ENCODE data around the gene RFTN1. TPM values are rescaled to one million over a fixed set of nuclear protein-coding genes. Genes with fewer than 3 reads are reported as not detected.

The RFTN1 gene
- total RNA-seq, 1 experiment from 2014 or later: 2.2 TPM

DNA sequence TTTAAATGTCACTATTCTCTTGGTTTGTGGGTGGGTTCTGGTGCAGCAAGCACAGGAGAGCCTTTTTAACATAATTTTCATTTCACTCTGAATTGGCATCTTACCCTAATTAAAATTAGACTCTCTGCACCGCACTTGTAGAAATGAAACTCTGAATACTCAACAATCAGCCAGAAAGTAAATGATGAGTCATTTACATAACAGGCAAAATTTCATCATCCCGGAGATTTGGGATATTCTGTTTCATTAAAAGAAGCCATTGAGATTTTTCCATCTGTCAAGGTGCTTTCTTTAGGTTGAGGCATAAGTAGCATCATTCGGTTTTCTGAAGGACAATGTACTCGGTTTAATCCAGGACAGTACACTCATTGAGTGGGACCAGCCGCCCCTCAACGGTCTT, 111.0 kb downstream of the RFTN1 start:
- H4K8ac ChIP-seq (replicated peaks; ENCODE audit: insufficient read length, low read depth, low read length): no peak overlapping the region
- H3K4me1 Mint-ChIP-seq: peaks cover 8 to 15% of the 10 kb centered on the region in 2 experiments
- no peaks in the 10 kb centered on the region for H3K79me2 ChIP-seq (ENCODE audit: insufficient read depth, low read length)
- no peak overlapping the region for H2AFZ ChIP-seq (ENCODE audit: low read length)
- H3K23ac ChIP-seq (ENCODE audit: insufficient read length, low read depth, low read length): no peak overlapping the region
- H3K27me3 ChIP-seq (ENCODE audit: insufficient read depth, low read length): no peaks in the 10 kb centered on the region
- H3K18ac ChIP-seq (ENCODE audit: insufficient read length, low read depth, low read length): no peak overlapping the region
- H3K56ac ChIP-seq (ENCODE audit: insufficient read length, low read depth, low read length): no peak overlapping the region
- no peak overlapping the region for H3T11ph ChIP-seq (ENCODE audit: low read length)
- no peak overlapping the region for H3K14ac ChIP-seq (ENCODE audit: insufficient read depth, low read length)
- H3K27ac Mint-ChIP-seq: no peak overlapping the region
- no peak overlapping the region for H2BK15ac ChIP-seq (ENCODE audit: low read depth, low read length)
- no peak overlapping the region for H2BK12ac ChIP-seq (ENCODE audit: insufficient read length, low read depth, low read length)
- no peak overlapping the region for H3K4me3 Mint-ChIP-seq
- H3K27me3 Mint-ChIP-seq (ENCODE audit: low read depth): peaks cover 5% of the 10 kb centered on the region
- H2BK120ac ChIP-seq (ENCODE audit: low read depth, low read length, poor library complexity, severe bottlenecking): no peak overlapping the region
- H2AK5ac ChIP-seq (ENCODE audit: insufficient read length, low read length): no peak overlapping the region
- H2BK5ac ChIP-seq (ENCODE audit: insufficient read length, low read length): no peak overlapping the region
- H3K9ac ChIP-seq (ENCODE audit: extremely low read depth, insufficient read length, low read length): no peak overlapping the region
- no peak overlapping the region for H3K4ac ChIP-seq (ENCODE audit: low read depth, low read length)
- H3K4me1 ChIP-seq (ENCODE audit: insufficient read depth, low read length): no peaks in the 10 kb centered on the region; the same call in 1 of the 2 replicates
- no peak overlapping the region for H3K4me2 ChIP-seq (ENCODE audit: insufficient read depth, insufficient read length, low read length)
- no peaks in the 10 kb centered on the region for H3K9me3 ChIP-seq (ENCODE audit: control insufficient read depth, low read depth, low read length)
- TF ChIP-seq, protein P1, sequence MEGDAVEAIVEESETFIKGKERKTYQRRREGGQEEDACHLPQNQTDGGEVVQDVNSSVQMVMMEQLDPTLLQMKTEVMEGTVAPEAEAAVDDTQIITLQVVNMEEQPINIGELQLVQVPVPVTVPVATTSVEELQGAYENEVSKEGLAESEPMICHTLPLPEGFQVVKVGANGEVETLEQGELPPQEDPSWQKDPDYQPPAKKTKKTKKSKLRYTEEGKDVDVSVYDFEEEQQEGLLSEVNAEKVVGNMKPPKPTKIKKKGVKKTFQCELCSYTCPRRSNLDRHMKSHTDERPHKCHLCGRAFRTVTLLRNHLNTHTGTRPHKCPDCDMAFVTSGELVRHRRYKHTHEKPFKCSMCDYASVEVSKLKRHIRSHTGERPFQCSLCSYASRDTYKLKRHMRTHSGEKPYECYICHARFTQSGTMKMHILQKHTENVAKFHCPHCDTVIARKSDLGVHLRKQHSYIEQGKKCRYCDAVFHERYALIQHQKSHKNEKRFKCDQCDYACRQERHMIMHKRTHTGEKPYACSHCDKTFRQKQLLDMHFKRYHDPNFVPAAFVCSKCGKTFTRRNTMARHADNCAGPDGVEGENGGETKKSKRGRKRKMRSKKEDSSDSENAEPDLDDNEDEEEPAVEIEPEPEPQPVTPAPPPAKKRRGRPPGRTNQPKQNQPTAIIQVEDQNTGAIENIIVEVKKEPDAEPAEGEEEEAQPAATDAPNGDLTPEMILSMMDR (conservative IDR thresholded peaks at IDR 0.05): no peak
- no peak for DNase-seq
- WGBS (ENCODE audit: extremely low coverage, insufficient read length, low lambda C conversion rate): no CpG with 5 or more reads among the region's 6 CpGs
- H4K91ac ChIP-seq (ENCODE audit: insufficient read length, low read depth, low read length): no peak overlapping the region
- H3K36me3 Mint-ChIP-seq (ENCODE audit: insufficient read depth in 1 of 3, low read depth in 3 of 3): no peaks in the 10 kb centered on the region; a peak in 1 of 7 replicates
- H2BK20ac ChIP-seq (ENCODE audit: low read depth, low read length, poor library complexity, severe bottlenecking): no peak overlapping the region
- no peaks in the 10 kb centered on the region for H3K79me1 ChIP-seq (ENCODE audit: insufficient read depth, low read depth, low read length, poor library complexity, severe bottlenecking)
- peaks cover 0 to 1% of the 10 kb centered on the region in 2 experiments; a peak in 1 of 5 replicates for H3K9me3 Mint-ChIP-seq
- H4K20me1 ChIP-seq (ENCODE audit: control insufficient read depth, insufficient read depth, insufficient read length): no peaks in the 10 kb centered on the region
- no peaks in the 10 kb centered on the region for H3K23me2 ChIP-seq (ENCODE audit: insufficient read length, low read depth, low read length, poor library complexity, severe bottlenecking)
- no peak overlapping the region for H3K27ac ChIP-seq (ENCODE audit: insufficient read length, low read depth, low read length)
- H4K5ac ChIP-seq (ENCODE audit: insufficient read length, low read depth, low read length): no peak overlapping the region
